ENCODE measurements around the gene FGG. TPM values are rescaled to one million over a fixed set of nuclear protein-coding genes. Genes with fewer than 3 reads are reported as not detected.

Gene FGG
- total and polyA plus RNA-seq, 7 donors: 0.04 to 0.84 (median 0.75) TPM; not detected in 4

DNA sequence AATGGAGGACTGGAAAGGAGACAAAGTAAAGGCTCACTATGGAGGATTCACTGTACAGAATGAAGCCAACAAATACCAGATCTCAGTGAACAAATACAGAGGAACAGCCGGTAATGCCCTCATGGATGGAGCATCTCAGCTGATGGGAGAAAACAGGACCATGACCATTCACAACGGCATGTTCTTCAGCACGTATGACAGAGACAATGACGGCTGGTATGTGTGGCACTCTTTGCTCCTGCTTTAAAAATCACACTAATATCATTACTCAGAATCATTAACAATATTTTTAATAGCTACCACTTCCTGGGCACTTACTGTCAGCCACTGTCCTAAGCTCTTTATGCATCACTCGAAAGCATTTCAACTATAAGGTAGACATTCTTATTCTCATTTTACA, 42.9 kb downstream of the FGG start:
- H3K27me3 ChIP-seq (ENCODE audit: insufficient read depth in 3 of 3, low read length in 2 of 3): peaks cover 0 to 5% (median 0%) of the 10 kb centered on the region in 3 donors
- ATAC-seq (no peak), DNase-seq (no peak)
- H3K4me1 ChIP-seq: no peaks in the 10 kb centered on the region
- TF ChIP-seq, protein P1, sequence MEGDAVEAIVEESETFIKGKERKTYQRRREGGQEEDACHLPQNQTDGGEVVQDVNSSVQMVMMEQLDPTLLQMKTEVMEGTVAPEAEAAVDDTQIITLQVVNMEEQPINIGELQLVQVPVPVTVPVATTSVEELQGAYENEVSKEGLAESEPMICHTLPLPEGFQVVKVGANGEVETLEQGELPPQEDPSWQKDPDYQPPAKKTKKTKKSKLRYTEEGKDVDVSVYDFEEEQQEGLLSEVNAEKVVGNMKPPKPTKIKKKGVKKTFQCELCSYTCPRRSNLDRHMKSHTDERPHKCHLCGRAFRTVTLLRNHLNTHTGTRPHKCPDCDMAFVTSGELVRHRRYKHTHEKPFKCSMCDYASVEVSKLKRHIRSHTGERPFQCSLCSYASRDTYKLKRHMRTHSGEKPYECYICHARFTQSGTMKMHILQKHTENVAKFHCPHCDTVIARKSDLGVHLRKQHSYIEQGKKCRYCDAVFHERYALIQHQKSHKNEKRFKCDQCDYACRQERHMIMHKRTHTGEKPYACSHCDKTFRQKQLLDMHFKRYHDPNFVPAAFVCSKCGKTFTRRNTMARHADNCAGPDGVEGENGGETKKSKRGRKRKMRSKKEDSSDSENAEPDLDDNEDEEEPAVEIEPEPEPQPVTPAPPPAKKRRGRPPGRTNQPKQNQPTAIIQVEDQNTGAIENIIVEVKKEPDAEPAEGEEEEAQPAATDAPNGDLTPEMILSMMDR (IDR thresholded peaks at IDR 0.05): no peak
- no peak overlapping the region for H3K4me3 ChIP-seq
- H3K36me3 ChIP-seq (ENCODE audit: insufficient read depth in 1 of 2, low read depth in 1 of 2): no peaks in the 10 kb centered on the region
- no peaks in the 10 kb centered on the region for H3K9me3 ChIP-seq
- no peak overlapping the region for H3K27ac ChIP-seq
- 85 to 90% (median 86%) methylated on average over 5 of the region's 5 CpGs for WGBS, 3 donors
- intact Hi-C loops (cut with DNase I): no loop called here

DNA sequence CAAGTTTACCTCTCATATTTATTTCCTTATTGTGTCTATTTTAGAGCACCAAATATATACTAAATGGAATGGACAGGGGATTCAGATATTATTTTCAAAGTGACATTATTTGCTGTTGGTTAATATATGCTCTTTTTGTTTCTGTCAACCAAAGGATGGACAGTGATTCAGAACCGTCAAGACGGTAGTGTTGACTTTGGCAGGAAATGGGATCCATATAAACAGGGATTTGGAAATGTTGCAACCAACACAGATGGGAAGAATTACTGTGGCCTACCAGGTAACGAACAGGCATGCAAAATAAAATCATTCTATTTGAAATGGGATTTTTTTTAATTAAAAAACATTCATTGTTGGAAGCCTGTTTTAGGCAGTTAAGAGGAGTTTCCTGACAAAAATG, 43.4 kb downstream of the FGG start:
- DNase-seq (no peak), ATAC-seq (no peak)
- TF ChIP-seq, protein P1 (IDR thresholded peaks at IDR 0.05): no peak
- Histone ChIP-seq H3K27ac (no peak overlapping the region), H3K36me3 (ENCODE audit: insufficient read depth in 1 of 2, low read depth in 1 of 2) (no peaks in the 10 kb centered on the region), H3K4me3 (no peak overlapping the region), H3K4me1 (no peaks in the 10 kb centered on the region), H3K9me3 (no peaks in the 10 kb centered on the region), H3K27me3 (ENCODE audit: insufficient read depth in 3 of 3, low read length in 2 of 3) (peaks cover 0 to 5% (median 0%) of the 10 kb centered on the region in 3 donors)
- intact Hi-C loops (cut with DNase I): no loop called here
- 43 to 44% (median 43%) methylated on average over 3 of the region's 3 CpGs for WGBS, 3 donors

DNA sequence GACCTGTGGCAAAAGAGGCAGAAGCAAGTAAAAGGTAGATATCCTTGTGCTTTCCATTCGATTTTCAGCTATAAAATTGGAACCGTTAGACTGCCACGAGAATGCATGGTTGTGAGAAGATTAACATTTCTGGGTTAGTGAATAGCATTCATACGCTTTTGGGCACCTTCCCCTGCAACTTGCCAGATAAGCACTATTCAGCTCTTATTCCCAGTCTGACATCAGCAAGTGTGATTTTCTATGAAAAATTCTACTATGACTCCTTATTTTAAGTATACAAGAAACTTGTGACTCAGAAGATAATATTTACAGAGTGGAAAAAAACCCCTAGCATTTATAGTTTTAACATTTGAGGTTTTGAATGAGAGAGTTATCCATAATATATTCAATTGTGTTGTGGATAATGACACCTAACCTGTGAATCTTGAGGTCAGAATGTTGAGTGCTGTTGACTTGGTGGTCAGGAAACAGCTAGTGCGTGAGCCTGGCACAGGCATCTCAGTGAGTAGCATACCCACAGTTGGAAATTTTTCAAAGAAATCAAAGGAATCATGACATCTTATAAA, 45.7 kb downstream of the FGG start:
- H3K9me3 ChIP-seq: no peaks in the 10 kb centered on the region
- DNase-seq: no peak
- 71 to 76% (median 73%) methylated on average over 5 of the region's 5 CpGs for WGBS, 3 donors
- TF ChIP-seq, protein P1 (IDR thresholded peaks at IDR 0.05): no peak
- no peak overlapping the region for H3K4me3 ChIP-seq
- H3K27me3 ChIP-seq (ENCODE audit: insufficient read depth in 3 of 3, low read length in 2 of 3): peaks cover 0 to 4% (median 0%) of the 10 kb centered on the region in 3 donors
- no peaks in the 10 kb centered on the region for H3K36me3 ChIP-seq (ENCODE audit: insufficient read depth in 1 of 2, low read depth in 1 of 2)
- no peak overlapping the region for H3K27ac ChIP-seq
- ATAC-seq: no peak
- H3K4me1 ChIP-seq: no peaks in the 10 kb centered on the region
- intact Hi-C loops (cut with DNase I): no loop called here

DNA sequence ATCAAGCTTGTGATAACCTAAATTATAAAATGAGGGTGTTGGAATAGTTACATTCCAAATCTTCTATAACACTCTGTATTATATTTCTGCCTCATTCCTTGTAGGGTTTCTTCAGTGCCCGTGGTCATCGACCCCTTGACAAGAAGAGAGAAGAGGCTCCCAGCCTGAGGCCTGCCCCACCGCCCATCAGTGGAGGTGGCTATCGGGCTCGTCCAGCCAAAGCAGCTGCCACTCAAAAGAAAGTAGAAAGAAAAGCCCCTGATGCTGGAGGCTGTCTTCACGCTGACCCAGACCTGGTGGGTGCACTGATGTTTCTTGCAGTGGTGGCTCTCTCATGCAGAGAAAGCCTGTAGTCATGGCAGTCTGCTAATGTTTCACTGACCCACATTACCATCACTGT, 46.8 kb downstream of the FGG start:
- Histone ChIP-seq H3K27ac (no peak overlapping the region), H3K4me3 (no peak overlapping the region), H3K36me3 (ENCODE audit: insufficient read depth in 1 of 2, low read depth in 1 of 2) (no peaks in the 10 kb centered on the region), H3K27me3 (ENCODE audit: insufficient read depth in 3 of 3, low read length in 2 of 3) (no peaks in the 10 kb centered on the region), H3K4me1 (no peaks in the 10 kb centered on the region), H3K9me3 (no peaks in the 10 kb centered on the region)
- TF ChIP-seq, protein P1 (IDR thresholded peaks at IDR 0.05): no peak
- DNase-seq: no peak
- intact Hi-C loops (cut with DNase I): no loop called here
- ATAC-seq: no peak
- 82 to 94% (median 93%) methylated on average over 6 of the region's 6 CpGs for WGBS, 3 donors

DNA sequence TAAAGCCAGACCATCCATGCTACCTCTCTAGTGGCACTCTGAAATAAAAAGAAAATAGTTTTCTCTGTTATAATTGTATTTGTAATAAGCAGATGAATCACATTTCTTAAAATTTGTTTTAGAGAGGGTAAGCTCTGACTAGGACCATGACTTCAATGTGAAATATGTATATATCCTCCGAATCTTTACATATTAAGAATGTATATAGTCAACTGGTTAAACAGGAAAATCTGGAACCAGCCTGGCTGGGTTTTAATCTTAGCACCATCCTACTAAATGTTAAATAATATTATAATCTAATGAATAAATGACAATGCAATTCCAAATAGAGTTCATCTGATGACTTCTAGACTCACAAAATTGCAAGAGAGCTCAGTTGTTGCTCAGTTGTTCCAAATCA, 48.1 kb downstream of the FGG start:
- intact Hi-C loops (cut with DNase I): no loop called here
- 91 to 97% (median 91%) methylated on average over 1 of the region's 1 CpG for WGBS, 3 donors
- ATAC-seq: no peak

More for the DNA sequence above, 48.1 kb downstream of the FGG start:
- H3K4me3 ChIP-seq: no peak overlapping the region
- H3K4me1 ChIP-seq: no peaks in the 10 kb centered on the region
- TF ChIP-seq, protein P1 (IDR thresholded peaks at IDR 0.05): no peak
- H3K27ac ChIP-seq: no peak overlapping the region
- no peaks in the 10 kb centered on the region for H3K36me3 ChIP-seq (ENCODE audit: insufficient read depth in 1 of 2, low read depth in 1 of 2)
- DNase-seq: no peak
- no peaks in the 10 kb centered on the region for H3K27me3 ChIP-seq (ENCODE audit: insufficient read depth in 3 of 3, low read length in 2 of 3)
- no peaks in the 10 kb centered on the region for H3K9me3 ChIP-seq
